ES-I3 (cell line): ENCODE results near the gene ESRRG.

Source experiments
- H3K36me3 ChIP-seq: 2 replicates; pipeline ENCODE4 v1.6.1; 2013; ENCODE audit warnings: mild to moderate bottlenecking, low read length, control low read depth, moderate library complexity; ENCODE audit not compliant: insufficient read depth
- H3K4me1 ChIP-seq: 2 replicates; pipeline ENCODE4 v1.6.1; 2013; ENCODE audit warnings: mild to moderate bottlenecking, control low read depth, low read length; ENCODE audit not compliant: insufficient read depth
- H3K9ac ChIP-seq: 2 replicates; pipeline ENCODE4 v1.6.1; 2013; ENCODE audit warnings: low read depth, mild to moderate bottlenecking, low read length, moderate library complexity
- H3K9me3 ChIP-seq: 2 replicates; pipeline ENCODE4 v1.6.1; 2013; ENCODE audit warnings: mild to moderate bottlenecking, low read length, moderate library complexity; ENCODE audit not compliant: control insufficient read depth, insufficient read depth

The ESRRG gene

GRCh38 chr1:216518844-216519627 lies 204.2 kb downstream of the ESRRG start:
- no peaks in the 10 kb centered on the region for H3K4me1 ChIP-seq
- no peaks in the 10 kb centered on the region for H3K36me3 ChIP-seq
- no peaks in the 10 kb centered on the region for H3K9me3 ChIP-seq
- no peak overlapping the region for H3K9ac ChIP-seq

- no peaks in the 10 kb centered on the region; the same call in 1 of the 2 replicates for H3K4me1 ChIP-seq
- no peak overlapping the region for H3K9ac ChIP-seq
- no peaks in the 10 kb centered on the region for H3K36me3 ChIP-seq
- no peaks in the 10 kb centered on the region for H3K9me3 ChIP-seq
Observed at GRCh38 chr1:216502528-216503162, 220.6 kb downstream of the ESRRG start.

- no peaks in the 10 kb centered on the region for H3K9me3 ChIP-seq
- H3K4me1 ChIP-seq: no peaks in the 10 kb centered on the region; the same call in 1 of the 2 replicates
- no peak overlapping the region for H3K9ac ChIP-seq
- H3K36me3 ChIP-seq: no peaks in the 10 kb centered on the region
Observed at GRCh38 chr1:216500273-216500967, 222.8 kb downstream of the ESRRG start.

- no peaks in the 10 kb centered on the region; the same call in 1 of the 2 replicates for H3K4me1 ChIP-seq
- H3K9ac ChIP-seq: no peak overlapping the region
- no peaks in the 10 kb centered on the region for H3K36me3 ChIP-seq
- H3K9me3 ChIP-seq: 0 out of 2 replicates have a peak, but pooled peaks cover under 1% of the 10 kb centered on the region
Observed at GRCh38 chr1:216499581-216500272, 223.5 kb downstream of the ESRRG start.

GRCh38 chr1:216498277-216498676 lies 225.0 kb downstream of the ESRRG start:
- Histone ChIP-seq H3K4me1 (no peaks in the 10 kb centered on the region; the same call in 1 of the 2 replicates), H3K9me3 (peaks cover 6% of the 10 kb centered on the region; the same call in 1 of the 2 replicates), H3K9ac (no peak overlapping the region), H3K36me3 (no peaks in the 10 kb centered on the region)

- H3K9me3 ChIP-seq: no peaks in the 10 kb centered on the region
- no peaks in the 10 kb centered on the region for H3K4me1 ChIP-seq
- no peak overlapping the region; the same call in 1 of the 2 replicates for H3K9ac ChIP-seq
- no peaks in the 10 kb centered on the region for H3K36me3 ChIP-seq
Observed at GRCh38 chr1:216485042-216485441, 238.2 kb downstream of the ESRRG start.

- no peaks in the 10 kb centered on the region for H3K4me1 ChIP-seq
- no peak overlapping the region for H3K9ac ChIP-seq
- no peaks in the 10 kb centered on the region for H3K36me3 ChIP-seq
- no peaks in the 10 kb centered on the region for H3K9me3 ChIP-seq
Observed at GRCh38 chr1:216483672-216484401, 239.4 kb downstream of the ESRRG start.

GRCh38 chr1:216482620-216483019 lies 240.6 kb downstream of the ESRRG start:
- Histone ChIP-seq H3K36me3 (no peaks in the 10 kb centered on the region), H3K4me1 (no peaks in the 10 kb centered on the region), H3K9me3 (no peaks in the 10 kb centered on the region), H3K9ac (no peak overlapping the region)

- H3K9me3 ChIP-seq: no peaks in the 10 kb centered on the region
Observed at GRCh38 chr1:216478238-216478637, 245.0 kb downstream of the ESRRG start.

GRCh38 chr1:216476341-216476740 lies 246.9 kb downstream of the ESRRG start:
- H3K9me3 ChIP-seq: no peaks in the 10 kb centered on the region
- no peaks in the 10 kb centered on the region for H3K4me1 ChIP-seq
- H3K9ac ChIP-seq: no peak overlapping the region
- H3K36me3 ChIP-seq: no peaks in the 10 kb centered on the region

More at GRCh38 chr1:216478238-216478637, 245.0 kb downstream of the ESRRG start:
- H3K36me3 ChIP-seq: no peaks in the 10 kb centered on the region
- no peaks in the 10 kb centered on the region for H3K4me1 ChIP-seq
- no peak overlapping the region for H3K9ac ChIP-seq

GRCh38 chr1:216475659-216476276 lies 247.5 kb downstream of the ESRRG start:
- H3K4me1 ChIP-seq: no peaks in the 10 kb centered on the region

GRCh38 chr1:216466162-216466801 lies 256.9 kb downstream of the ESRRG start:
- Histone ChIP-seq H3K4me1 (no peaks in the 10 kb centered on the region), H3K9me3 (no peaks in the 10 kb centered on the region), H3K36me3 (no peaks in the 10 kb centered on the region), H3K9ac (no peak overlapping the region)

More at GRCh38 chr1:216475659-216476276, 247.5 kb downstream of the ESRRG start:
- no peak overlapping the region for H3K9ac ChIP-seq
- no peaks in the 10 kb centered on the region for H3K9me3 ChIP-seq
- H3K36me3 ChIP-seq: no peaks in the 10 kb centered on the region

- Histone ChIP-seq H3K9ac (no peak overlapping the region), H3K36me3 (no peaks in the 10 kb centered on the region), H3K9me3 (no peaks in the 10 kb centered on the region), H3K4me1 (no peaks in the 10 kb centered on the region)
Observed at GRCh38 chr1:216464489-216464888, 258.7 kb downstream of the ESRRG start.
